ENCODE results near the gene SLC2A6.

SLC2A6 gene

GRCh38 chr9:133460405-133461175 lies 18.3 kb downstream of the SLC2A6 start:
- no peak overlapping the region for H3K4me3 ChIP-seq (ENCODE audit: insufficient read depth, low read depth, low read length, poor library complexity, severe bottlenecking)
- DNase-seq, result peak in 2 of 3 donors; percentile 41 to 46
- H3K36me3 ChIP-seq (ENCODE audit: control insufficient read depth, insufficient read depth, low read length), result no peaks in the 10 kb centered on the region
- peaks cover 9% of the 10 kb centered on the region for H3K4me1 ChIP-seq (ENCODE audit: control insufficient read depth, insufficient read depth, low read length, poor library complexity, severe bottlenecking)
- no peaks in the 10 kb centered on the region for H3K27me3 ChIP-seq (replicated peaks; ENCODE audit: control insufficient read depth, insufficient read depth, low read length, poor library complexity, severe bottlenecking)
- H3K9me3 ChIP-seq (ENCODE audit: control insufficient read depth, low read length), result no peaks in the 10 kb centered on the region
- H3K27ac ChIP-seq (ENCODE audit: insufficient read depth, low read length, poor library complexity, severe bottlenecking), result peak overlapping the region; percentile 80

- peak within 1 kb of the TSS; percentile 80 for H3K27ac ChIP-seq (ENCODE audit: insufficient read depth, low read length, poor library complexity, severe bottlenecking)
- H3K36me3 ChIP-seq (ENCODE audit: control insufficient read depth, insufficient read depth, low read length), result no peaks in the 10 kb centered on the region
- no peaks in the 10 kb centered on the region for H3K27me3 ChIP-seq (replicated peaks; ENCODE audit: control insufficient read depth, insufficient read depth, low read length, poor library complexity, severe bottlenecking)
- no peaks in the 10 kb centered on the region for H3K9me3 ChIP-seq (ENCODE audit: control insufficient read depth, low read length)
- H3K4me3 ChIP-seq (ENCODE audit: insufficient read depth, low read depth, low read length, poor library complexity, severe bottlenecking), result peak within 1 kb of the TSS; percentile 56
- H3K4me1 ChIP-seq (ENCODE audit: control insufficient read depth, insufficient read depth, low read length, poor library complexity, severe bottlenecking), result peaks cover 9% of the 10 kb centered on the region
- peak; percentile 85 to 91 (median 87) for DNase-seq
Observed at GRCh38 chr9:133459476-133460404, 19.2 kb downstream of the SLC2A6 start, which contains the start of gene CACFD1. CACFD1 (plus strand) TSS chr9:133459978; CDS start chr9:133460067, 89 bp downstream.

- peak overlapping the region; percentile 56 for H3K4me3 ChIP-seq (ENCODE audit: insufficient read depth, low read depth, low read length, poor library complexity, severe bottlenecking)
- peaks cover 9% of the 10 kb centered on the region for H3K4me1 ChIP-seq (ENCODE audit: control insufficient read depth, insufficient read depth, low read length, poor library complexity, severe bottlenecking)
- DNase-seq, result no peak
- no peaks in the 10 kb centered on the region for H3K27me3 ChIP-seq (replicated peaks; ENCODE audit: control insufficient read depth, insufficient read depth, low read length, poor library complexity, severe bottlenecking)
- H3K27ac ChIP-seq (ENCODE audit: insufficient read depth, low read length, poor library complexity, severe bottlenecking), result peak overlapping the region; percentile 80
- H3K36me3 ChIP-seq (ENCODE audit: control insufficient read depth, insufficient read depth, low read length), result no peaks in the 10 kb centered on the region
- no peaks in the 10 kb centered on the region for H3K9me3 ChIP-seq (ENCODE audit: control insufficient read depth, low read length)
Observed at GRCh38 chr9:133458643-133459312, 20.1 kb downstream of the SLC2A6 start.

GRCh38 chr9:133457748-133458147 lies 21.2 kb downstream of the SLC2A6 start:
- Histone ChIP-seq H3K4me3 (ENCODE audit: insufficient read depth, low read depth, low read length, poor library complexity, severe bottlenecking) (no peak overlapping the region), H3K4me1 (ENCODE audit: control insufficient read depth, insufficient read depth, low read length, poor library complexity, severe bottlenecking) (peaks cover 9% of the 10 kb centered on the region), H3K27ac (ENCODE audit: insufficient read depth, low read length, poor library complexity, severe bottlenecking) (no peak overlapping the region), H3K36me3 (ENCODE audit: control insufficient read depth, insufficient read depth, low read length) (no peaks in the 10 kb centered on the region), H3K27me3 (replicated peaks; ENCODE audit: control insufficient read depth, insufficient read depth, low read length, poor library complexity, severe bottlenecking) (no peaks in the 10 kb centered on the region), H3K9me3 (ENCODE audit: control insufficient read depth, low read length) (no peaks in the 10 kb centered on the region)
- no peak for DNase-seq

GRCh38 chr9:133457233-133457632 lies 21.7 kb downstream of the SLC2A6 start:
- no peaks in the 10 kb centered on the region for H3K36me3 ChIP-seq (ENCODE audit: control insufficient read depth, insufficient read depth, low read length)
- H3K4me3 ChIP-seq (ENCODE audit: insufficient read depth, low read depth, low read length, poor library complexity, severe bottlenecking), result no peak overlapping the region
- no peaks in the 10 kb centered on the region for H3K27me3 ChIP-seq (replicated peaks; ENCODE audit: control insufficient read depth, insufficient read depth, low read length, poor library complexity, severe bottlenecking)
- no peaks in the 10 kb centered on the region for H3K9me3 ChIP-seq (ENCODE audit: control insufficient read depth, low read length)
- H3K27ac ChIP-seq (ENCODE audit: insufficient read depth, low read length, poor library complexity, severe bottlenecking), result no peak overlapping the region
- H3K4me1 ChIP-seq (ENCODE audit: control insufficient read depth, insufficient read depth, low read length, poor library complexity, severe bottlenecking), result peaks cover 9% of the 10 kb centered on the region
- DNase-seq, result no peak

GRCh38 chr9:133456409-133456808 lies 22.5 kb downstream of the SLC2A6 start:
- DNase-seq, result no peak
- Histone ChIP-seq H3K4me3 (ENCODE audit: insufficient read depth, low read depth, low read length, poor library complexity, severe bottlenecking) (no peak overlapping the region), H3K4me1 (ENCODE audit: control insufficient read depth, insufficient read depth, low read length, poor library complexity, severe bottlenecking) (peaks cover 9% of the 10 kb centered on the region), H3K27ac (ENCODE audit: insufficient read depth, low read length, poor library complexity, severe bottlenecking) (no peak overlapping the region), H3K27me3 (replicated peaks; ENCODE audit: control insufficient read depth, insufficient read depth, low read length, poor library complexity, severe bottlenecking) (no peaks in the 10 kb centered on the region), H3K9me3 (ENCODE audit: control insufficient read depth, low read length) (no peaks in the 10 kb centered on the region), H3K36me3 (ENCODE audit: control insufficient read depth, insufficient read depth, low read length) (no peaks in the 10 kb centered on the region)

GRCh38 chr9:133455936-133456335 lies 23.0 kb downstream of the SLC2A6 start:
- no peak for DNase-seq
- Histone ChIP-seq H3K27ac (ENCODE audit: insufficient read depth, low read length, poor library complexity, severe bottlenecking) (no peak overlapping the region), H3K4me1 (ENCODE audit: control insufficient read depth, insufficient read depth, low read length, poor library complexity, severe bottlenecking) (peaks cover 9% of the 10 kb centered on the region), H3K4me3 (ENCODE audit: insufficient read depth, low read depth, low read length, poor library complexity, severe bottlenecking) (no peak overlapping the region), H3K27me3 (replicated peaks; ENCODE audit: control insufficient read depth, insufficient read depth, low read length, poor library complexity, severe bottlenecking) (no peaks in the 10 kb centered on the region), H3K36me3 (ENCODE audit: control insufficient read depth, insufficient read depth, low read length) (no peaks in the 10 kb centered on the region), H3K9me3 (ENCODE audit: control insufficient read depth, low read length) (no peaks in the 10 kb centered on the region)

GRCh38 chr9:133454943-133455673 lies 23.8 kb downstream of the SLC2A6 start:
- H3K4me1 ChIP-seq (ENCODE audit: control insufficient read depth, insufficient read depth, low read length, poor library complexity, severe bottlenecking), result peaks cover 7% of the 10 kb centered on the region
- no peaks in the 10 kb centered on the region for H3K27me3 ChIP-seq (replicated peaks; ENCODE audit: control insufficient read depth, insufficient read depth, low read length, poor library complexity, severe bottlenecking)
- H3K9me3 ChIP-seq (ENCODE audit: control insufficient read depth, low read length), result no peaks in the 10 kb centered on the region

GRCh38 chr9:133454325-133454724 lies 24.6 kb downstream of the SLC2A6 start:
- Histone ChIP-seq H3K4me3 (ENCODE audit: insufficient read depth, low read depth, low read length, poor library complexity, severe bottlenecking) (no peak overlapping the region), H3K9me3 (ENCODE audit: control insufficient read depth, low read length) (no peaks in the 10 kb centered on the region), H3K27ac (ENCODE audit: insufficient read depth, low read length, poor library complexity, severe bottlenecking) (no peak overlapping the region), H3K36me3 (ENCODE audit: control insufficient read depth, insufficient read depth, low read length) (no peaks in the 10 kb centered on the region), H3K27me3 (replicated peaks; ENCODE audit: control insufficient read depth, insufficient read depth, low read length, poor library complexity, severe bottlenecking) (no peaks in the 10 kb centered on the region), H3K4me1 (ENCODE audit: control insufficient read depth, insufficient read depth, low read length, poor library complexity, severe bottlenecking) (peaks cover 6% of the 10 kb centered on the region)
- DNase-seq, result no peak

More at GRCh38 chr9:133454943-133455673, 23.8 kb downstream of the SLC2A6 start:
- H3K27ac ChIP-seq (ENCODE audit: insufficient read depth, low read length, poor library complexity, severe bottlenecking), result no peak overlapping the region
- no peak for DNase-seq
- H3K4me3 ChIP-seq (ENCODE audit: insufficient read depth, low read depth, low read length, poor library complexity, severe bottlenecking), result no peak overlapping the region
- no peaks in the 10 kb centered on the region for H3K36me3 ChIP-seq (ENCODE audit: control insufficient read depth, insufficient read depth, low read length)
